Inferior parietal cortex (tissue), 1 donor: ENCODE results near the gene RPL32.
"Not testable (repeated sequence)": the region's sequence is repeated elsewhere in the genome, so short reads cannot be mapped to it uniquely, and the experiment has no call there.

ENCODE experiments used
- DNase-seq: peaks from one replicate; pipeline ENCODE4 v3.0.0-alpha.2; 2016; ENCODE audit errors: extremely low spot score

RPL32 gene

DNA sequence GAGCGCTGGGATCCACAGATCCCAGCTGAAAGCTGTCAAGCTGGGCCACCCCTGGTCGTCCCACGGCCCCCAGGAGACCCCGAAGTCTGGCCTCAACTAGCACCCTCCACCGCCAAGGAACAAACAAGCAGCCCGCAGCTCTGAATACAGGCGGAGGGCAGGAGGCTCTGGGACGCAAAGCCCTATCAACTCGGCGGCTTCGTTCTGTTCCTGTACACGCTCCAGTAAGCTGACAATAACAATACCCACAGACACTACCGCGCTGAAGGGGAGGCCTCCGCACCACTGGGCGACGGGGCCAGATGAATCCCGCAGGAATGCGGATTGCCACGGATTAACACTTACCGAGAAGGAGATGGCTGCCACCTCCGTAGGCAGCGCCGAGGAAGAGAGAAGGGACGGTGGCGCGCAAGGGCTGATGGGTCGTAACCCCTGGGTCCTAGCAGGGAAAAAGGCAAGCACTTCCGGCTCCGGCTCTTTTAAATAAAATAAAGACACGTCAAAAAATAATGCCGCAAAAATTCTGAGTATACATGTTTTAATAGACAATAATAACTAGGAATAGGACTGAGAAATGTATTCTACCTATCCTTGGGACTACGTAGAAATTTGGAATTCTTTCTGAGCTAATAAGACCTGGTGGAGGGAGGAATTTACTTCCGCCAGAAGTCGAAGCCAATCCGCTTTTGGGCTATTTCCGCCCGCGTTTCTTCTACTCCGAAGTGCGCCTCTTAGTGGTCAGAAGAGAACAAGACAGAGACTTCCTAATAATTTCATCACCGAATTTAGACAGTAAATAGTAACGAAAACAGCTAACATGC, at the start of gene RPL32:
TSS of gene RPL32 (minus strand) at position 417 of the 821 bp plus-strand sequence. CDS start 1,328 bp downstream, outside the sequence.
- DNase-seq = peak; percentile 96

DNA sequence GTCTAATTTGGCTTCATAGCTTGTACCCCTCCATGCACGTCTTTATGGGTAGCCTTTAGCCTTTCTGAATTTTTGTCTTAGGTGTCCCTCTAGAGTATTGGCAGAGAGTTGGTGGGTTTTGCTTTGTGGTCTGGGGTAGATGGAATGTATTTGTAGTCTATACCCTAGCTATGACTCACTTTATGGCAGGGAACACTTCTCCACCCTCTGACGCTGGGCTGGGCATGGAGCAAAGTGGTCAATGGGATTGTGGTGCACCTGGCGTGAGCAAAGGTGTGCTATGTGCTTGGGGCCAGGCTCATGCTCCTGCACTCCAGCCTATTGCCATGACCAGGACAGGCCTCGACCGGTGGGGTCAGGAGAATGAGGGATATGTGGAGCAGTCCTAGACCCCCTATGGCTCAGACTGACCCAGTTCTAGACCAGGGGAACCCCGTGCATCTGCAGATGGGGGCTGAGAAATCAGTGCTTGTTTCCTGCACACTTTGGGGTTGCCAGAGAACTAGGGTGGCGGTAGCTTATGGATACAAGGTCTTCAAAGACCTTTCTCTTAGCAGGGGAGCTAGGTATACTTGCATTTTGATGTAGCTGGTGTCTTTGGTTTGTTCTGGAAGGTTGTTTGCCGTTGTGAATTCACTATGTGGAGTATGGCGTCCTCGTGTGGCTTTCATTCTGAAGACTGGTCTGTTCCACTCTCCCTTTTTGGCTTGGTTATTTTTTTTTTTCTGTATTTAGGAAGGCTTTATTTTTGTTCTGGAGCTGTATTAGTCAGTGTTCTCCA, 49.4 kb upstream of the RPL32 start:
- DNase-seq = no peak

DNA sequence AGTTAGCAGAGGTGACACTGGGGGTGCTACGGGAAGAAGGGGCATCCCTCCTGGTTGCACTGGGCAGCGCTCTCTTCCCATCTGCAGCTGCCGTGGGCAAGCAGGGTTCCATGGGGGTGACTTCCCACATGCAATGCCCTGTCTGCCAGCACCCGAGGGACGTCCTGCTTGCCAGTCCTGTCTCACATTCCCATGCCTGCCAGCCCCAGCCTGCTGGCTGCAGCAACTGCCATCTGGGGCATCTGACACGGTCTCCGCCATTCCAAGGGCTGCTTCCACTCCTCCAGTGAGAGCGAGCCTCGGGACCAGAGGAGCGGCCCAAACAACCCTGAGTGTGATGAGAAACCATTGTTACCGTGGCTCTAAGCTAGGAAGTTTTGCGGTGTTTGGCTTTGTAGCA, 45.4 kb upstream of the RPL32 start:
- DNase-seq = no peak

DNA sequence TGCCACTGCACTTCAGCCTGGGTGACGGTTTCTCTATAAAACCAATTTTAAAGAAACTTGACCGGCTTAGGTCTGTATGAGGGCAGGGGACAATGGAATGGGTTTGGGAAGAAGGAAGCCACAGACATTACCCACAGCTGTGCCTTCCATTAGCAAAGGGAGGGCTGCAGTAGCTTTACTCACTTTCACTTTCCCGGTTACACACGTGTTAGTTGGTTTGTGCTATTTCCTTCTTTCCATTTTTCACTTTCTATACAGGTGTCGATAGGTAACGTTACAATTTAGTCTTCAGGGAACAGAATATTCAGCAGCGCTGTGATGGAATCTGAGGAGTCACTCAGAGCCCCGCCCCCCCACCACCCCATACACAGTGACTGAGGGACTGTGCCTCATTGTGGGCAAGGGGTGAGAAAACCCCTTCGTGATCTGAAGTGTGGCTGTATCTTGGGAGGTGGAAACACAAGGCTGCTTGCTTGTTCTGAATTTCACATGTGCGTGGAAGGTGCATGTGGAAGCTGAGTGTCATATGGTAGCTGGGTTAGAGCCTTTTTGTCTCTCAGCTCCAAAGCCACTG, 44.8 kb upstream of the RPL32 start:
- no peak for DNase-seq

DNA sequence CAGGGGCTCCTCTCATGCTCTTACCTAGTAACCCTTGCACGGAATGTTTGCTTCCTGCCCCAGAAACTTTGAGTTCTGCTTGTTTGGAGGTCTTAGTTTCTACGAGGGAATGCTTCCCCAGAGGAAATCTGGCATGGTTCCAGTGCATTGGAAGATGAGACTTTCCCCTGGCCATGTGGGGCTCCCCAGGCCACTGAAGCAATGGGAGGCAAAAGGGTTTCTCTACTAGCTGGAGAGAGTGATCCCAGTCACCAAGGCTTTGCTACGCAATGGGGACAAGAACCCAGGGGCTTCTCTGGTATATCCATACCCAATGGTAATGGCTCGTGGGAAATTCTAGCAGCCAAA, 44.2 kb upstream of the RPL32 start:
- DNase-seq = no peak

DNA sequence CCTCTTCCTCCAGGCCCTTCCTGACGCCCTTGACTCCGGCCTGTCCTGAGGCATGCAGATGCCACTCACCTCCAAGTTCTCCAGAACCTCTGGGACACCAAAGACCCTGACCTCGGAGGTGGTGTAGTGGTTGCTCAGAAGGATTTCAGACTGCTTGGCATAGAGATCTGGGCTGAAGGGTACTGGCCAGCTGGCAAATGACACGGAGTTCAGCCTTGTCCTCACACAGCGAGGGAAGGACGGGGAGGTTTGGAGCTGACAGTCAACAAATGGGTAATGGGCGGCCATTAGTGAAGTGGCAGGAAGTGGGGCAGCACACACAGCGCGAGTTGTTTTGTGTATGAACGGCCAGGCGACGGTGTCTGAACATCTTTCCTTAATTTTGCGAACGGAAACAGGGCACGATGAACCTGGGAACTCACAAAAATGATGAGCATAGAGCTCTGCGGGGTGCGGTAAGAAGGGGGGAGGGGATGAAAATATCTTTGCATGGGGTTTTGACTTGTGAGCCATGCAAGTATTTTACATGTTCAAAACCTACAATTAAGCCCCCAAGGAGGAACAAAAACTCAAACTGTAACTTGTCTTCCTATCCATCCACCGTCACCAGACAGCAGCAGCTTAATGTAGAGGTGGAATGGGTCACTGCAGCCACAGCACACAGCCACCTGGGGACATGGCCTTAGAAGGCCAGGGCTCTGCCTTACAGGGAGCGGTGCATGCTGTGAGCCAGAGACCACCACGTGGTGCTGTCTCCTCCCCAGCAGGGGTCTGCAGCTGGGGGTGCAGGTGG, 43.6 kb upstream of the RPL32 start:
- DNase-seq = no peak

DNA sequence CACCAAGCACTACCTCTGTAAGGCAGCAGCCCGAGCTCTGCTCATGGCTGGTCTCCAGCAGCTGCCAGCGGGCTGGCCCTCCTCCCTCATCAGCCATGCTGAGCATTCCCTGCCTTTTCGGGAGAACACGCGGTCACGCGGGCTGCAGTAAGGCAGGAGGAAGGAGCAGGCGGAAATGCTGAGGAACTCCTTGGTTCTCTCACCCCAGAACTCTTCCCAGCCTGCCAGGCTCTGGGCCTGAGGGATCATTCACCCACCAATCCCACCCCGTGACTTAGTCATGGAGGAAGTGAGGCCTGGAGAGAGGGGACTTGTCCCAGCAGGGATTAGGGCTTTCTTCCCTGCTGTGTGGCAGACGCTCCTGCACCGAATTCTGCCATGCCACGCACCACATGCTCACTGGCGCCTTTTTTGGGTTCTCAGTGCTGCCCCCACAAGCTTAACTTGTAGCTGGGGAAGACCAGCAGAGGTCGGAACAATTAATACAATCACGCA, 42.9 kb upstream of the RPL32 start:
- DNase-seq = peak; percentile 62

DNA sequence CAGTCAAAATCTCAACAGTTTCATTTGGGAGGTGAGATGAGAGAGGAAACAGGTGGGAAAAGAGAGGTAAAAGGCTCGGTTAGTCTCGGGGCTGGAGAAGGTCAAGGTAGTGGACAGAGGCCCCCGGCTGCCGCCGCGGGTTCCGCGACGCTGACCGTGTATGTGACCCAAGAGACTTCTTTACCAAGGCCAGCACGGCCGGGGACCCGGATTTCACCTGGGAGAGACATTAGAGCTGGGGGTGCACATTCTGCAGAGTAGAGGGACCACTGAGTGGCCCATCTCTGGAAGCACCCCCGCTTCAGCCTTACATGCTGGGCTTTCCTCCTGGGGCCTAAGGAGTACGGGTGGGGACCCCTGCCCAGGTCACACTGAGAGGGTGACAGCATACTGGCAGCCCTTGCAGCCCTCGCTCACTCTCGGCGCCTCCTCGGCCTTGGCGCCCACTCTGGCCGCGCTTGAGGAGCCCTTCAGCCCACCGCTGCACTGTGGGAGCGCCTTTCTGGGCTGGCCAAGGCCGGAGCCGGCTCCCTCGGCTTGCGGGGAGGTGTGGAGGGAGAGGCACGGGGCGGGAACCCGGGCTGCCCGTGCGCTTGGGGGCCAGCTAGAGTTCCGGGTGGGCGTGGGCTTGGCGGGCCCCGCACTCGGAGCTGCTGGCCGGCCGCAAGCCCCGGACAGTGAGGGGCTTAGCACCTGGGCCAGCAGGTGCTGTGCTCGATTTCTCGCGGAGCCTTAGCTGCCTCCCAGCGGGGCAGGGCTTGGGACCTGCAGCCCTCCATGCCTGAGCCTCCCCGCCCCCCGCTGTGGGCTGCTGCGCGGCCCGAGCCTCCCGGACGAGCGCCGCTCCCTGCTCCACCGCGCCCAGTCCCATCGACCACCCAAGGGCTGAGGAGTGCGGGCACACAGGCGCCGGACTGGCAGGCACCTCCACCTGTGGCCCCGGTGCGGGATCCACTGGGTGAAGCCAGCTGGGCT, 41.3 kb upstream of the RPL32 start:
- no peak for DNase-seq

DNA sequence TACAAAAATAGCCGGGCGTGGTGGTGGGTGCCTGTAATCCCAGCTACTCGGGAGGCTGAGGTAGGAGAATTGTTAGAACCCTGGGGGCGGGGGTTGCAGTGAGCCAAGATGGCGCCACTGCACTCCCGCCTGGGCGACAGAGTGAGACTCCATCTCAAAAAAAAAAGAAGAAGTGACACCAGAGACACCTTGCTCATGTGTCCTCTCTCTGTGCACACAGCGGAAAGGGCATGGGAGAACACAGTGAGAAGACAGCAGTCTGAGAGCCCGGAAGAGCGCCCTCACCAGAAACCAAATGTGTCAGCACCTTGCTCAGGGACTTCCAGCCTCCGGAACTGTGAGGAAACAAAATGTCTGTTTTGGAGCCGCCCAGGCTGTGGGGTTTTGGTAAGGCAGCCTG, 40.5 kb upstream of the RPL32 start:
- not testable (repeated sequence) for DNase-seq

DNA sequence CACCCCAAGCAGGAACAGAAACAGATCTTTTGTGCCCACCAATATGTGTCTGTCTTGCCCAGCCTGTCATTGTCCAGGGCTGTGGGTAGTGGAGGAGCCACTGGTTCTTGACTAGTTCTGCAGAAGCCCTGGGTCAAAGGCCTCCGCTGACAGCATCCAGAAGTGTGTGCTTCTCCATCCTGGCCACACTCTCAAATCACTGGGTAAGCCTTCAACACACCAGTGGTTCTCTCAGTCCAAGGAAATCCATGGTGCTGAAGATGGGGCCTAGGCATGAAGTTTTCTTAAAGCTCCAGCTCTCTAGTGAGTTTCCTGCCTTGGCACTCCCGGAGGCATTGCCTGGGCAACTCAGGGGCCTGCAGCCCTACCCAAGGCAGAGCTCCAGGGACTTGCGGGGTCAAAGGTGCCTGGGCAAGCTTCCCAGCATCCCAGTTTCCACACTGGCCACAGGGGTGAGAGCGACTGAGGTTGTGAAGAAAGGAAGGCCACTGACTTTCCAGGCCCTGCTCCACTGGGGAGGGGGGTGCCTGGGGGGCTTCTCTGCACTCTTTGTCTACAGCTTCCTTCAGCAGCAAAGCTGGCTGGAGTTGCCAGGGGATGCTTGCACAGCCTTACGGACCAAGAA, 37.9 kb upstream of the RPL32 start:
- DNase-seq = no peak

DNA sequence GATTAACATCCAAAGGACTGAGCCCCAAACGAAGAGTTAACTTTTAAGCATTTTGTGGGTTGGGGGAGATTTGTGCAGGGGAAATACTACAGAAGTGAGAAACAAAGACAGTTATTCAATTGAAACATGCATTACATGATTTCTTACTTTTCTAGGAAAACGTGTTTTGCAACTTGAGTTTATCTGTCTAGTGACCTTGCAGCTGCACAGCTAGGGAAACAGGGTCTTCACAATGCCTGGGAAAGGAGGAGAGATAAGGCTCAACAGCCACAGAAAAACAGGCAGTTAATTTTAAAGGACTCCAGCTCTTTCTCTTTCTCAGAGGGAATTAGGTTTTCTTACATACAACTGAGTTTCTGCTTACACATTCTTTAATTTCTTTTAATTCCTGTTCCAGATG, 37.4 kb upstream of the RPL32 start:
- not testable (repeated sequence) for DNase-seq

DNA sequence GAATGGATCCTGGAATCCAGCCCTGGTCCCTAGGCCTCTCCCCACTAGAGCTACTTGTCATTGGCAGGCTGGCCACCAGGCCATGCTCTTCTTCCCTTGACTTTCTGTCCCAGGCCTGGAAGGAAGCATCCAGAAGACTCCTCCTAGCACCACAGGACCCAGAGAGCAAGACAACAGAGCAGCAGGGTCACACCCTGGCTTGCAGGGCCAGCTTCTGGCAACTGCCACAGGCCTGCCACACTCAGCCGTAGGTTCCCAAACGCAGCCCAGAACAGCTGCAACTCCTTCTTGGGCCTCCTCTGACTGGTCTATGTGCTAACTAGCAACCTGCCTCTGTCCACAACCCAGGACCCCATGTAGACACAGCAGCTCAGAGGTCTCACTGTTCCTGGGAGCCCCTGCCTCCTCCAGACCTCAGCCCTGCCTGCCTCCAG, 36.8 kb upstream of the RPL32 start:
- DNase-seq = no peak

DNA sequence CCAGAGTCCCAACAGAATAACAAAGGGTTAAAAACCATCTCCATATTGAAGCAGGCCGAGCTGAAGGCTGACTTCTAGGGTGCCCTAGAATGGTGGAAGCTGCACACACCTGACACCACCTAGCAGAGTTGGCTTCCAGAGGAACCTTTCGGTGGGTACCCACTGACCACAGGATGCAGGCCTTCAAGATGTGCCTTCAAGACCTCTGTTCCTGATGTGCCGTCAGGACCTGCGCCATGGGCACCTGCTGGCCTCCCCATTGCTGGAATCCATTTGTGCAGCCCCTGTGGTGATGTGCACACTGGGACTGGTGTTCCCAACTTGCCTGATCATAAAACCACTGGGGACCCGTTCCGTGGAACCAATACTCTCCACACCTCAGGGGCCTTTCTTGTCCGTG, 35.7 kb upstream of the RPL32 start:
- no peak for DNase-seq

DNA sequence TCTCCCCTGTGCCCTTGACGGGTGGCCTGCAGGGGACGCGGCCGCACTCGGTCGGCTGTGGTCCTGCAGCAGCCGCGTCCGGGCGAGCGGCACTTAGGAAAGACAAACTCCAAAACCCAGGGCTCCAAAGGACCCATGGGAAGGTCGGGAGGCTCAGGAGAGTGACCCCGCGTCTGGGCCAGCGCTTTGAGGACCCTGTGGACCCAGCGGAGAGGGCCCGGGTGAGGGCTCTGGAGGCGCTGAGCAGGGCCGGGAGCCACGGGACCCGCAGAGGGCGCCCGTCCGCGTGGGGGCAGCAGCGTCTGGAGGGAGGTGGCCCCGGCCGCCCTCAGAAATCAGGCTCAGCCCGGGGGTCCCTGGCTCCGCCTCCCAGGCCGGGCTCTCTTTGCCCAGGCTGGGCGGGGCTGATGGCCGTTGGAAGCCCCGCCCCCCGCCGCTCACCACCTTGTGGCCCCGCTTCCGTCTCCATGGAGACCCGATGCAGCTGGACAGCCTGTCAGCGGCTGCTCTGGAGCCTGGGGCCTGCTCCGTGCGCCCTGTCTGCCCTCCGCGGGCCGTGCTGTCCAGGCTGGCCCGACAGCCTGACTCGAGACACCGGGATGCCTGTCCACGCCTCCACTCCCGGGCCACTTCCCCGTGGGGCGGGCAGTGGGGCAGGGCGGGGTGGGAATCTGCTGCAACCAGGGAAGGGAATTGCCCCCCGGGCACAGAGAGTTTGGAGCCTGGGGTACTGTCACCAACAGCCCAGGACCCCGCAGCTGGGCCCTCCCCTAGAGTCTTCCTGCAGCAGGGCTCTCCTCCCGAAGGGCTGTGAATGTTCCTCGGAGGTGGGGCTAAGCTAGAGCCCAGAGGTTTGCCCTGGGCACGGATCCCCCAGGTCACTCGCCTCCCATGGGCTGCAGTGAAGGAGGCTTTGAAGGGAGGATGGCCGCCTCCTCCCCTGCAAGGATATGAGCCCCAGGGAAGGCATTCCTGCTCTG, 34.8 kb upstream of the RPL32 start:
- no peak for DNase-seq

DNA sequence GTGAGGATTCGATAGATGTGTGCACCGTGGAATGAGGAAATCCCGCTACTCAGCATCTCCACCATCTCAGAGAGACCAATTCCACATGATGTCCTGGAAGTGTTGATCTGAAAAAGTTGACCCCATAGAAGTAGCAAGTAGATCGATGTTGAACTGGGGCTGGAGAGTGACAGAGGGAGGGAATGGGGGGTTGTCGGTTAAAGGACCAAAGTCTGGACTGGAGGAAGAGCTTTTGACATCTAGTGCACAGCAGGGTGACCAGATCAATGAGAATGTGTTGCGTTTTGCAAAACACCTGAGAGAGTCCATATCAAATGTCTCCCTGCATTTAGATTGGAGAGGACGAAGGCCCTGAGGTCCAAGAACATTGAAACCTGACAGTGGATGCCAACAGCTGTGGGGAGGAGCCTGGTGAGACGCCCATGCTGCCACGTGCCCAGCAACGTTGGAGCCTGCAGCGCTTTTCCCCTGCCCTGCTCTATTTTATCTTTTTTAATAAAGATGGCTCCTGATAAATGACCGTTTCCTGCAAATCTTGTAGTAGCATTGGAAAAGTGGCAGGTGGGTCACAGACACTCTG, 30.1 kb upstream of the RPL32 start:
- no peak for DNase-seq

DNA sequence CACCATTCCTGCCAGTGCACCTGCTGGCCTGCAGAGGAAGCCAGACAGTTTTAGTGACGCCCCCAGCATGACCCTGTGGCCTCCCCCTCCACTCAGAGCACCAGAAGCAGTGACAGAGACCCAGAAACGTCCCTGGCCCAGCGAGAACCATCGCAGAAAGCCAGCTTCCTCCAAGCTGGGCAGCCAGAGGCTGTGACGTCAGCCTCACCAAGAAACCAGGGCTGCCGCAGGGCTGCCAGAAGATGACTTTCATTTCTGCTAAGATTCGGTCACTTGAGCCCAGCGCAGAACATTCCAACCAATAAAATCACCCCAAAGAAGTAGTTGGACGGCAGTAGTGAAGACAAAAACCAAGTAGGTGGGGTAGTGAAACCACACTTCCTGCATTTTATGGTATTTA, 29.6 kb upstream of the RPL32 start:
- DNase-seq = no peak

DNA sequence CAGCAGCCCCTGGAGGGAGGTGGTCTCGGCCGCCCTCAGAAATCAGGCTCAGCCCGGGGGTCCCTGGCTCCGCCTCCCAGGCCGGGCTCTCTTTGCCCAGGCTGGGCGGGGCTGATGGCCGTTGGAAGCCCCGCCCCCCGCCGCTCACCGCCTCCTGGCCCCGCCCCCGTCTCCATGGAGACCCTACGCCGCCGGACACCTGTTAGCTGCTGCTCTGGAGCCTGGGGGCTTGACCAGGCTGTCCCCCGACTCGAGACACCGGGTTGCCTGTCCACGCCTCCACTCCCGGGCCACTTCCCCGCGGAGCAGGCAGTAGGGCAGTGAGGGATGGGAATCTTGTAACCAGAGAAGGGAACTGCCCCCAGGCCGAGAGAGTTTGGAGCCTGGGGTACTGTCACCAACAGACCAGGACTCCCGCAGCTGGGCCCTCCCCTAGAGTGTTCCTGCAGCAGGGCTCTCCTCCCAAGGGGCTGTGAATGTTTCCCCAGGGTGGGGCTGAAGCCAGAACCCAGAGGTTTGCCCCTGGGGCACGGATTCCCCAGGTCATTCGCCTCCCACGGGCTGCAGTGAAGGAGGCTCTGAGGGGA, 27.8 kb upstream of the RPL32 start:
- DNase-seq = no peak
